K562 (cell line): ENCODE results near the gene ZBTB42. TPM values are rescaled to one million over a fixed set of nuclear protein-coding genes. Genes with fewer than 3 reads are reported as not detected.
"Not testable (repeated sequence)": the region's sequence is repeated elsewhere in the genome, so short reads cannot be mapped to it uniquely, and the experiment has no call there.

Experiments
- ATAC-seq: fragments of 200-7000 bp; cut with Tn5 transposase; 3 replicates; pipeline ENCODE4 v1.9.1; 2020; ENCODE audit warnings: moderate library complexity
- BruUV-seq: library from RNA; stranded (reverse); fragments of 400-500 nt; replicated peaks from 2 replicates; lab custom pipeline; 2021; lab: Mats Ljungman, UMichigan
- CTCF ChIA-PET: fragments of 300-600 bp; formaldehyde crosslinking; extraction: SDS; loops from one replicate; lab custom pipeline; 2021; ENCODE audit warnings: low intra/inter-chr PET ratio; lab: Yijun Ruan, JAX
- POLR2A ChIA-PET: fragments of 300-600, 350-650 bp; sonication (Branson Sonifier 250); formaldehyde crosslinking; extraction: SDS; loops from one replicate; lab custom pipeline; 2021; ENCODE audit warnings: antibody characterized with exemption, inconsistent platforms; lab: Yijun Ruan, JAX
- DNase-seq, 4 experiments: peaks; one replicate each; pipeline versions ENCODE4 v3.0.0 to v3.0.0-alpha.2; 2011 to 2018; ENCODE audit warnings: low spot score in 3 of 4, mixed read lengths in 3 of 4; ENCODE audit errors: extremely low read depth in 1 of 4
- FAIRE-seq: peaks from 2 replicates; lab custom pipeline; 2011; peaks lifted over from hg19 to GRCh38; lab: Jason Lieb, UNC
- H2AFZ ChIP-seq: 2 replicates; pipeline ENCODE4 v1.6.0; 2011; ENCODE audit warnings: low read depth, low read length, control low read depth, inconsistent platforms
- H3K27ac ChIP-seq: fragments of 200-600 bp; 3 replicates; pipeline ENCODE4 v1.8.0; 2011; ENCODE audit warnings: low read depth, mild to moderate bottlenecking, control low read depth, inconsistent platforms, low read length, moderate library complexity, mixed read lengths; ENCODE audit errors: extremely low read depth
- H3K27me3 ChIP-seq, 2 experiments: fragments of 300-600 bp in 1 of 2; 2 replicates in 1 of 2; 3 replicates in 1 of 2; pipeline versions ENCODE4 v1.6.0 to v1.8.0; 2011; ENCODE audit warnings: inconsistent platforms in 2 of 2, low read length in 2 of 2, mild to moderate bottlenecking in 1 of 2, mixed read lengths in 1 of 2, moderate library complexity in 1 of 2; ENCODE audit not compliant: control insufficient read depth in 2 of 2, insufficient read depth in 2 of 2
- H3K36me3 ChIP-seq: fragments of 300-600 bp; 3 replicates; pipeline ENCODE4 v1.8.0; 2011; ENCODE audit warnings: mild to moderate bottlenecking, low read length, inconsistent platforms; ENCODE audit not compliant: control insufficient read depth, insufficient read depth
- H3K4me1 ChIP-seq, 2 experiments: fragments of 200-600 bp in 1 of 2; replicated peaks in 1 of 2; 2 replicates in 1 of 2; 3 replicates in 1 of 2; pipeline versions ENCODE4 v1.5.1 to v1.8.0; 2011; ENCODE audit warnings: inconsistent platforms in 2 of 2, low read length in 2 of 2, mild to moderate bottlenecking in 1 of 2, mixed read lengths in 1 of 2, moderate library complexity in 1 of 2; ENCODE audit not compliant: control insufficient read depth in 2 of 2, insufficient read depth in 2 of 2
- H3K4me2 ChIP-seq: 2 replicates; pipeline ENCODE4 v1.6.1; 2011; ENCODE audit warnings: low read length, control low read depth, inconsistent platforms, mixed read lengths; ENCODE audit not compliant: insufficient read depth
- H3K4me3 ChIP-seq: fragments of 200-600 bp; sonication (generic), shearing (Covaris generic); 2 replicates; pipeline ENCODE4 v1.5.1; 2016; ENCODE audit warnings: control low read depth, inconsistent platforms
- H3K79me2 ChIP-seq: fragments of 200-600 bp; 3 replicates; pipeline ENCODE4 v1.8.0; 2011; ENCODE audit warnings: low read length, inconsistent platforms; ENCODE audit not compliant: control insufficient read depth, insufficient read depth
- H3K9ac ChIP-seq, 2 experiments: 2 replicates each; pipeline versions ENCODE4 v1.6.0 to v1.6.1; 2011; ENCODE audit warnings: low read depth in 2 of 2, low read length in 2 of 2, control low read depth in 1 of 2, inconsistent platforms in 1 of 2, mild to moderate bottlenecking in 1 of 2, mixed read lengths in 1 of 2; ENCODE audit not compliant: insufficient read depth in 1 of 2
- H3K9me1 ChIP-seq: one replicate; pipeline ENCODE4 v1.6.0; 2011; ENCODE audit warnings: inconsistent platforms, mild to moderate bottlenecking, low read length, moderate library complexity; ENCODE audit not compliant: control insufficient read depth, insufficient read depth
- H3K9me3 ChIP-seq: replicated peaks from 2 replicates; pipeline ENCODE4 v1.5.1; 2011; ENCODE audit warnings: low read depth, low read length, inconsistent platforms; ENCODE audit not compliant: control insufficient read depth, insufficient read depth
- H4K20me1 ChIP-seq: replicated peaks from 2 replicates; pipeline ENCODE4 v1.6.1; 2011; ENCODE audit warnings: low read length, inconsistent platforms, mixed read lengths; ENCODE audit not compliant: control insufficient read depth, insufficient read depth
- NFIX ChIP-seq: fragments of 250-450 bp; sonication (Bioruptor Pico); IDR thresholded peaks from 2 replicates; pipeline ENCODE4 v1.4.0; 2020; ENCODE audit warnings: low read depth, mild to moderate bottlenecking, moderate library complexity
- PTTG1 ChIP-seq: fragments of 450-650 bp; IDR thresholded peaks from 2 replicates; pipeline ENCODE4 v1.6.1; 2016; ENCODE audit warnings: low read depth, mild to moderate bottlenecking, missing genetic modification characterization, missing compliant biosample characterization
- SAP30 ChIP-seq: fragments of 200-600 bp; sonication (generic); IDR thresholded peaks from 2 replicates; pipeline ENCODE4 v1.6.1; 2012; ENCODE audit warnings: borderline replicate concordance, low read depth, mild to moderate bottlenecking, moderate library complexity, low read length, control low read depth, inconsistent platforms; ENCODE audit not compliant: insufficient read depth, poor library complexity, severe bottlenecking
- TRIM28 ChIP-seq: fragments of 450-650 bp; IDR thresholded peaks from 2 replicates; pipeline ENCODE4 v1.6.1; 2017
- WGBS: fragments of 100-300 bp; shearing (Covaris generic); methylation state at CpG from one replicate; pipeline ENCODE4 v1.1.6; 2016; ENCODE audit warnings: low coverage, mixed read lengths; ENCODE audit not compliant: insufficient coverage; ENCODE audit errors: missing lambda C conversion rate; 5-methylcytosine and 5-hydroxymethylcytosine counted together
- in situ Hi-C: fragments of 300-500 bp; cut with MboI; formaldehyde crosslinking; loops from 4 replicates; pipeline ENCODE4 v1.15.0; 2018; ENCODE audit warnings: inconsistent platforms, mixed read lengths
- intact Hi-C: fragments of 100-400 bp; cut with micrococcal nuclease; formaldehyde crosslinking; loops from 2 replicates; pipeline ENCODE4 v1.14.2; 2022
- polyA plus RNA-seq, 8 experiments: library from polyadenylated mRNA; depleted of rRNA in 4 of 8; stranded (reverse) in 5 of 8; unstranded in 3 of 8; fragments of >200 nt; fragmentation: Nextera tagmentation in 2 of 8; fragmentation: Illumina TruSeq in 1 of 8; extraction: Ambion mirVana in 2 of 8; extraction: Trizol in 1 of 8; gene quantifications; 2 replicates each; pipeline versions ENCODE4 v1.2.1 to v1.2.3, GENCODE V29; 2011 to 2014; ENCODE audit warnings: inconsistent platforms in 1 of 8, missing spikeins in 1 of 8
- total RNA-seq, 7 experiments: library from RNA; depleted of rRNA in 6 of 7; stranded (reverse); fragments of >200 nt in 6 of 7; fragmentation: Illumina TruSeq in 2 of 7; extraction: Trizol in 2 of 7; gene quantifications; 2 replicates each; pipeline versions ENCODE4 v1.2.1 to v1.2.3, GENCODE V29; 2011 to 2021; ENCODE audit warnings: low replicate concordance in 1 of 7

The ZBTB42 gene
- total and polyA plus RNA-seq, 9 of the 15 experiments (the other 6 are each of a cell fraction or from before 2014, with no cell fraction given), result 0.03 to 8.5 (median 2.4) TPM

- H3K4me1 ChIP-seq, result peaks cover 7 to 24% of the 10 kb centered on the region in 2 experiments; a peak in 3 of 5 replicates
- H3K4me2 ChIP-seq, result peak overlapping the region; percentile 92
- FAIRE-seq, H2AFZ ChIP-seq, POLR2A ChIA-PET, ATAC-seq, intact Hi-C loops, BruUV-seq, H4K20me1 ChIP-seq, H3K9me1 ChIP-seq, in situ Hi-C loops, CTCF ChIA-PET, H3K27me3 ChIP-seq, H3K9me3 ChIP-seq, DNase-seq: not testable (repeated sequence)
- peak overlapping the region; percentile 93 for H3K4me3 ChIP-seq
- peak overlapping the region; percentile 90 to 99; a peak in 2 of 4 replicates for H3K9ac ChIP-seq
- H3K79me2 ChIP-seq, result peaks cover 43% of the 10 kb centered on the region
- 47% methylated on average over 4 of the region's 15 CpGs for WGBS
- H3K27ac ChIP-seq, result peak overlapping the region; percentile 97; the same call in 2 of the 3 replicates
- H3K36me3 ChIP-seq, result peaks cover 14% of the 10 kb centered on the region; the same call in 2 of the 3 replicates
Observed at GRCh38 chr14:104814701-104815100, 13.8 kb downstream of the ZBTB42 start.

- H3K36me3 ChIP-seq, result peaks cover 14% of the 10 kb centered on the region; the same call in 2 of the 3 replicates
- TF ChIP-seq SAP30 (no peak), TRIM28 (no peak), PTTG1 (tag) (no peak), NFIX (CRISPR knock-in tag) (no peak)
- TF ChIP-seq, all 486 proteins: peak for 0
- peaks cover 7 to 29% of the 10 kb centered on the region in 2 experiments; a peak in 3 of 5 replicates for H3K4me1 ChIP-seq
- peak overlapping the region; percentile 90 to 99 for H3K9ac ChIP-seq
- WGBS, result 0% methylated on average over 6 of the region's 8 CpGs
- in situ Hi-C loops, result no loop called here
- DNase-seq (no peak), FAIRE-seq (no peak), ATAC-seq (peak; percentile 18)
- ChIA-PET POLR2A (no interaction called here), CTCF (no interaction called here)
- no peaks in the 10 kb centered on the region for H3K9me1 ChIP-seq
- peak overlapping the region; percentile 97 for H2AFZ ChIP-seq
- peak overlapping the region; percentile 93 for H3K4me3 ChIP-seq
- no peaks in the 10 kb centered on the region for H4K20me1 ChIP-seq
- H3K79me2 ChIP-seq, result peaks cover 43% of the 10 kb centered on the region
- intact Hi-C loops, result no loop called here
- H3K4me2 ChIP-seq, result peak overlapping the region; percentile 92
- BruUV-seq, result no TSS peak
- no peaks in the 10 kb centered on the region for H3K9me3 ChIP-seq
- peak overlapping the region; percentile 97 for H3K27ac ChIP-seq
- H3K27me3 ChIP-seq, result no peaks in the 10 kb centered on the region
Observed at GRCh38 chr14:104816616-104816884, 15.6 kb downstream of the ZBTB42 start.
